COR-L47 (cell line): Measurements from ENCODE around the gene IL17C.

Experiments
- DNase-seq: peaks from one replicate; lab custom pipeline; 2025; lab: John Stamatoyannopoulos, UW

The IL17C gene

GRCh38 chr16:88610080-88610479, 28.3 kb upstream of the IL17C start:
- DNase-seq = no peak

- no peak for DNase-seq
These were observed 27.2 kb upstream of the IL17C start for GRCh38 chr16:88610909-88611812.

- no peak for DNase-seq
These were observed 25.1 kb upstream of the IL17C start for GRCh38 chr16:88613293-88613692.

- no peak for DNase-seq
These were observed 24.2 kb upstream of the IL17C start for GRCh38 chr16:88613911-88614817.

- no peak for DNase-seq
These were observed 23.4 kb upstream of the IL17C start for GRCh38 chr16:88614818-88615580.

- no peak for DNase-seq
These were observed 22.1 kb upstream of the IL17C start for GRCh38 chr16:88616320-88616719.

GRCh38 chr16:88616736-88617135, 21.6 kb upstream of the IL17C start:
- DNase-seq = no peak

GRCh38 chr16:88617268-88618031, 20.9 kb upstream of the IL17C start:
- DNase-seq = peak; percentile 13

- DNase-seq = no peak
These were observed 20.0 kb upstream of the IL17C start for GRCh38 chr16:88618182-88618955.

GRCh38 chr16:88618956-88619667, 19.3 kb upstream of the IL17C start:
- no peak for DNase-seq

GRCh38 chr16:88619859-88620815, 18.2 kb upstream of the IL17C start:
- no peak for DNase-seq

- DNase-seq = no peak
These were observed 16.2 kb upstream of the IL17C start for GRCh38 chr16:88622125-88622524.

- DNase-seq = no peak
These were observed 15.5 kb upstream of the IL17C start for GRCh38 chr16:88622866-88623265.

GRCh38 chr16:88623858-88624257, 14.5 kb upstream of the IL17C start:
- no peak for DNase-seq

- DNase-seq = no peak
These were observed 13.9 kb upstream of the IL17C start for GRCh38 chr16:88624481-88624880.

GRCh38 chr16:88624977-88625576, 13.3 kb upstream of the IL17C start:
- no peak for DNase-seq

- no peak for DNase-seq
These were observed 11.7 kb upstream of the IL17C start for GRCh38 chr16:88626646-88627045.
